Endothelial cell (in vitro differentiated cells): ENCODE results near the gene MED13L. TPM values are rescaled to one million over a fixed set of nuclear protein-coding genes. Genes with fewer than 3 reads are reported as not detected.

ENCODE experiments used
- DNase-seq: peaks from one replicate; pipeline ENCODE4 v3.0.0; 2021; ENCODE audit warnings: low spot score
- H3K27ac Mint-ChIP-seq: one replicate; pipeline ENCODE4 v1.8.0; 2021; ENCODE audit warnings: mixed read lengths, inconsistent platforms; ENCODE audit not compliant: unreplicated experiment
- H3K27me3 Mint-ChIP-seq: one replicate; pipeline ENCODE4 v1.8.0; 2021; ENCODE audit warnings: mild to moderate bottlenecking, moderate library complexity, mixed read lengths, inconsistent platforms; ENCODE audit not compliant: unreplicated experiment
- H3K36me3 Mint-ChIP-seq: one replicate; pipeline ENCODE4 v1.8.0; 2021; ENCODE audit warnings: mild to moderate bottlenecking, low read depth, mixed read lengths, inconsistent platforms; ENCODE audit not compliant: unreplicated experiment
- H3K4me1 Mint-ChIP-seq: one replicate; pipeline ENCODE4 v1.8.0; 2021; ENCODE audit warnings: mild to moderate bottlenecking, mixed read lengths, inconsistent platforms; ENCODE audit not compliant: unreplicated experiment
- H3K4me3 Mint-ChIP-seq: one replicate; pipeline ENCODE4 v1.8.0; 2021; ENCODE audit warnings: mild to moderate bottlenecking, mixed read lengths, inconsistent platforms; ENCODE audit not compliant: unreplicated experiment
- H3K9me3 Mint-ChIP-seq: one replicate; pipeline ENCODE4 v1.8.0; 2021; ENCODE audit warnings: mixed read lengths, inconsistent platforms; ENCODE audit not compliant: unreplicated experiment
- CTCF ChIP-seq: fragments of 200-600 bp; sonication (generic); IDR thresholded peaks from one replicate; pipeline ENCODE4 v1.5.0; 2021; ENCODE audit warnings: antibody characterized with exemption; ENCODE audit not compliant: unreplicated experiment
- total RNA-seq: library from RNA; stranded (reverse); fragmentation: NEBNext Ultra II Directional; extraction: Animal tissue kit (Norgen Biotek cat#: 25700); gene quantifications from one replicate; pipeline ENCODE4 v1.2.1, GENCODE V29; 2021; ENCODE audit not compliant: unreplicated experiment

MED13L gene
- total RNA-seq, 1 donor from 2014 or later = 97.0 TPM

GRCh38 chr12:116200812-116201211, 76.7 kb downstream of the MED13L start:
- peaks cover 22% of the 10 kb centered on the region for H3K4me1 Mint-ChIP-seq
- TF ChIP-seq CTCF = no peak
- no peak for DNase-seq
- H3K4me3 Mint-ChIP-seq = no peak overlapping the region
- no peak overlapping the region for H3K27ac Mint-ChIP-seq
- H3K27me3 Mint-ChIP-seq = peaks cover 4% of the 10 kb centered on the region
- no peaks in the 10 kb centered on the region for H3K36me3 Mint-ChIP-seq
- no peaks in the 10 kb centered on the region for H3K9me3 Mint-ChIP-seq

GRCh38 chr12:116199160-116199706, 78.3 kb downstream of the MED13L start:
- H3K27me3 Mint-ChIP-seq = peaks cover 2% of the 10 kb centered on the region
- DNase-seq = no peak
- H3K9me3 Mint-ChIP-seq = no peaks in the 10 kb centered on the region
- no peak overlapping the region for H3K27ac Mint-ChIP-seq
- H3K36me3 Mint-ChIP-seq = no peaks in the 10 kb centered on the region
- no peak overlapping the region for H3K4me3 Mint-ChIP-seq
- H3K4me1 Mint-ChIP-seq = peaks cover 15% of the 10 kb centered on the region
- TF ChIP-seq CTCF = no peak

- DNase-seq = no peak
- no peaks in the 10 kb centered on the region for H3K9me3 Mint-ChIP-seq
- H3K27me3 Mint-ChIP-seq = peaks cover 2% of the 10 kb centered on the region
- H3K36me3 Mint-ChIP-seq = no peaks in the 10 kb centered on the region
- peaks cover 15% of the 10 kb centered on the region for H3K4me1 Mint-ChIP-seq
- H3K27ac Mint-ChIP-seq = no peak overlapping the region
- TF ChIP-seq CTCF = no peak
- H3K4me3 Mint-ChIP-seq = no peak overlapping the region
Observed at GRCh38 chr12:116196752-116197718, 80.5 kb downstream of the MED13L start.

GRCh38 chr12:116196226-116196625, 81.3 kb downstream of the MED13L start:
- Mint-ChIP-seq H3K4me1 (peaks cover 15% of the 10 kb centered on the region), H3K9me3 (no peaks in the 10 kb centered on the region), H3K36me3 (no peaks in the 10 kb centered on the region), H3K4me3 (no peak overlapping the region), H3K27ac (no peak overlapping the region), H3K27me3 (peaks cover 2% of the 10 kb centered on the region)
- no peak for DNase-seq
- no peak for TF ChIP-seq CTCF

- H3K36me3 Mint-ChIP-seq = no peaks in the 10 kb centered on the region
- H3K4me3 Mint-ChIP-seq = no peak overlapping the region
- H3K27me3 Mint-ChIP-seq = peaks cover 2% of the 10 kb centered on the region
- H3K9me3 Mint-ChIP-seq = no peaks in the 10 kb centered on the region
- DNase-seq = no peak
- no peak for TF ChIP-seq CTCF
- H3K27ac Mint-ChIP-seq = no peak overlapping the region
- H3K4me1 Mint-ChIP-seq = peaks cover 15% of the 10 kb centered on the region
Observed at GRCh38 chr12:116194935-116195431, 82.5 kb downstream of the MED13L start.
